Astrocyte (in vitro differentiated cells and primary cell): ENCODE data around the gene CRB2. TPM values are rescaled to one million over a fixed set of nuclear protein-coding genes. Genes with fewer than 3 reads are reported as not detected.
A peak's percentile ranks its signal among the peaks of the same experiment; 100 is the strongest.

Experiments used
- DNase-seq: peaks from one replicate; pipeline ENCODE4 v3.0.0-alpha.2; 2010; ENCODE audit warnings: low read depth
- FAIRE-seq: peaks from 2 replicates; lab custom pipeline; 2011; peaks lifted over from hg19 to GRCh38; lab: Jason Lieb, UNC
- H2AFZ ChIP-seq: 2 replicates; pipeline ENCODE4 v1.6.0; 2012; ENCODE audit warnings: low read depth, low read length, inconsistent platforms
- H3K27ac ChIP-seq: 2 replicates; pipeline ENCODE4 v1.5.1; 2011; ENCODE audit warnings: low read depth, low read length, inconsistent platforms
- H3K27me3 ChIP-seq: 2 replicates; pipeline ENCODE4 v1.6.0; 2011; ENCODE audit warnings: low read length, inconsistent platforms; ENCODE audit not compliant: insufficient read depth
- H3K36me3 ChIP-seq: 2 replicates; pipeline ENCODE4 v1.5.1; 2011; ENCODE audit warnings: low read length, inconsistent platforms; ENCODE audit not compliant: insufficient read depth
- H3K4me1 ChIP-seq: 2 replicates; pipeline ENCODE4 v1.5.1; 2011; ENCODE audit warnings: low read length, inconsistent platforms; ENCODE audit not compliant: insufficient read depth
- H3K4me2 ChIP-seq: 2 replicates; pipeline ENCODE4 v1.6.0; 2012; ENCODE audit warnings: low read length, inconsistent platforms
- H3K4me3 ChIP-seq: 2 replicates; pipeline ENCODE4 v1.5.1; 2011; ENCODE audit warnings: low read depth, mild to moderate bottlenecking, low read length, inconsistent platforms; ENCODE audit not compliant: insufficient read depth
- H3K79me2 ChIP-seq: 2 replicates; pipeline ENCODE4 v1.6.0; 2012; ENCODE audit warnings: mild to moderate bottlenecking, low read length, inconsistent platforms; ENCODE audit not compliant: insufficient read depth
- H3K9ac ChIP-seq: 2 replicates; pipeline ENCODE4 v1.6.0; 2012; ENCODE audit warnings: mild to moderate bottlenecking, low read length, inconsistent platforms
- H3K9me3 ChIP-seq: 2 replicates; pipeline ENCODE4 v1.5.1; 2012; ENCODE audit warnings: low read depth, mild to moderate bottlenecking, low read length, inconsistent platforms; ENCODE audit not compliant: insufficient read depth
- H4K20me1 ChIP-seq: 2 replicates; pipeline ENCODE4 v1.6.0; 2012; ENCODE audit warnings: low read length, inconsistent platforms; ENCODE audit not compliant: insufficient read depth
- H3K27ac Mint-ChIP-seq: one replicate; pipeline ENCODE4 v1.8.0; 2021; ENCODE audit warnings: mild to moderate bottlenecking, mixed read lengths; ENCODE audit not compliant: unreplicated experiment
- H3K27me3 Mint-ChIP-seq: one replicate; pipeline ENCODE4 v1.8.0; 2021; ENCODE audit warnings: low read depth, mixed read lengths; ENCODE audit not compliant: unreplicated experiment
- H3K36me3 Mint-ChIP-seq: one replicate; pipeline ENCODE4 v1.8.0; 2021; ENCODE audit warnings: low read depth, mixed read lengths; ENCODE audit not compliant: unreplicated experiment
- H3K4me1 Mint-ChIP-seq: one replicate; pipeline ENCODE4 v1.8.0; 2021; ENCODE audit warnings: low read depth, mixed read lengths; ENCODE audit not compliant: unreplicated experiment
- H3K4me3 Mint-ChIP-seq: one replicate; pipeline ENCODE4 v1.8.0; 2021; ENCODE audit warnings: mild to moderate bottlenecking, moderate library complexity, mixed read lengths; ENCODE audit not compliant: unreplicated experiment
- H3K9me3 Mint-ChIP-seq: one replicate; pipeline ENCODE4 v1.8.0; 2021; ENCODE audit warnings: mild to moderate bottlenecking, mixed read lengths; ENCODE audit not compliant: unreplicated experiment
- EZH2 ChIP-seq: IDR thresholded peaks from 2 replicates; pipeline ENCODE4 v1.6.1; 2012; ENCODE audit warnings: mild to moderate bottlenecking, low read length, inconsistent platforms; ENCODE audit not compliant: insufficient read depth
- total RNA-seq: library from RNA; stranded (reverse); gene quantifications from 2 replicates; pipeline ENCODE4 v1.2.1, GENCODE V29; 2021
- TF ChIP-seq, protein P1 (sequence below): IDR thresholded peaks from 2 replicates; pipeline ENCODE4 v1.5.1; 2011; ENCODE audit warnings: low read depth, mild to moderate bottlenecking, inconsistent platforms, low read length, moderate library complexity; ENCODE audit not compliant: insufficient read depth

The CRB2 gene
- total RNA-seq, 1 donor from 2014 or later, result 2.4 TPM

GRCh38 chr9:123359106-123359505 lies 3.1 kb downstream of the CRB2 start:
- Histone ChIP-seq H3K9ac (no peak overlapping the region), H3K9me3 (no peaks in the 10 kb centered on the region), H3K27ac (no peak overlapping the region), H4K20me1 (no peaks in the 10 kb centered on the region), H3K36me3 (no peaks in the 10 kb centered on the region), H2AFZ (no peak overlapping the region), H3K27me3 (peaks cover 6% of the 10 kb centered on the region), H3K4me2 (no peak overlapping the region), H3K79me2 (no peaks in the 10 kb centered on the region), H3K4me3 (no peak overlapping the region), H3K4me1 (peaks cover 8% of the 10 kb centered on the region)
- no peak for TF ChIP-seq EZH2
- TF ChIP-seq, protein P1, sequence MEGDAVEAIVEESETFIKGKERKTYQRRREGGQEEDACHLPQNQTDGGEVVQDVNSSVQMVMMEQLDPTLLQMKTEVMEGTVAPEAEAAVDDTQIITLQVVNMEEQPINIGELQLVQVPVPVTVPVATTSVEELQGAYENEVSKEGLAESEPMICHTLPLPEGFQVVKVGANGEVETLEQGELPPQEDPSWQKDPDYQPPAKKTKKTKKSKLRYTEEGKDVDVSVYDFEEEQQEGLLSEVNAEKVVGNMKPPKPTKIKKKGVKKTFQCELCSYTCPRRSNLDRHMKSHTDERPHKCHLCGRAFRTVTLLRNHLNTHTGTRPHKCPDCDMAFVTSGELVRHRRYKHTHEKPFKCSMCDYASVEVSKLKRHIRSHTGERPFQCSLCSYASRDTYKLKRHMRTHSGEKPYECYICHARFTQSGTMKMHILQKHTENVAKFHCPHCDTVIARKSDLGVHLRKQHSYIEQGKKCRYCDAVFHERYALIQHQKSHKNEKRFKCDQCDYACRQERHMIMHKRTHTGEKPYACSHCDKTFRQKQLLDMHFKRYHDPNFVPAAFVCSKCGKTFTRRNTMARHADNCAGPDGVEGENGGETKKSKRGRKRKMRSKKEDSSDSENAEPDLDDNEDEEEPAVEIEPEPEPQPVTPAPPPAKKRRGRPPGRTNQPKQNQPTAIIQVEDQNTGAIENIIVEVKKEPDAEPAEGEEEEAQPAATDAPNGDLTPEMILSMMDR, result no peak
- peaks cover 41% of the 10 kb centered on the region for H3K4me1 Mint-ChIP-seq
- H3K27ac Mint-ChIP-seq, result no peak overlapping the region
- no peak for FAIRE-seq
- no peak for DNase-seq
- H3K9me3 Mint-ChIP-seq, result no peaks in the 10 kb centered on the region
- H3K27me3 Mint-ChIP-seq, result peaks cover 11% of the 10 kb centered on the region
- H3K4me3 Mint-ChIP-seq, result no peak overlapping the region
- no peaks in the 10 kb centered on the region for H3K36me3 Mint-ChIP-seq

DNA sequence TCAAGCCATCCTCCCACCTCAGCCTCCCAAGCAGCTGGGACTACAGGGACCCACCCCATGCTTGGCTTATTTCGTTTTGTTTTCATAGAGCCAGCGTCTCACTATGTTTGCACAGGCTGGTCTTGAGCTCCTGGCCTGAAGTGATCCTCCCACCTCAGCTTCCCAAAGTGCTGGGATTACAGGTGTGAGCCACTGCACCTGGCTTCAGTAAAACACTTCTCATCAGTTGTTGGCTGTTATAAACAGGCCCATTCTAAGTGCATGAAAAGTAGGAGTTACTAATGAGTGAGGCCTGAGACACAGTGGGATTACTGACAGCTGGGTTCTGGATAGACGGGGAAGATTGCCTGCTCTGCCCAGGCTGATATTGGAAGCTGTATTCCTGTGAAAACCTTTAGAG lies 3.5 kb downstream of the CRB2 start:
- no peak overlapping the region for H3K4me3 Mint-ChIP-seq
- H3K27ac Mint-ChIP-seq, result peak overlapping the region; percentile 16
- Histone ChIP-seq H3K27ac (no peak overlapping the region), H3K79me2 (no peaks in the 10 kb centered on the region), H3K4me3 (no peak overlapping the region), H3K27me3 (peaks cover 6% of the 10 kb centered on the region), H3K9me3 (no peaks in the 10 kb centered on the region), H2AFZ (no peak overlapping the region), H3K4me1 (peaks cover 13% of the 10 kb centered on the region), H3K4me2 (no peak overlapping the region), H4K20me1 (no peaks in the 10 kb centered on the region), H3K36me3 (no peaks in the 10 kb centered on the region), H3K9ac (no peak overlapping the region)
- H3K36me3 Mint-ChIP-seq, result no peaks in the 10 kb centered on the region
- peaks cover 45% of the 10 kb centered on the region for H3K4me1 Mint-ChIP-seq
- no peak for FAIRE-seq
- no peaks in the 10 kb centered on the region for H3K9me3 Mint-ChIP-seq
- DNase-seq, result no peak
- TF ChIP-seq EZH2, result no peak
- TF ChIP-seq, protein P1, result no peak
- peaks cover 7% of the 10 kb centered on the region for H3K27me3 Mint-ChIP-seq

DNA sequence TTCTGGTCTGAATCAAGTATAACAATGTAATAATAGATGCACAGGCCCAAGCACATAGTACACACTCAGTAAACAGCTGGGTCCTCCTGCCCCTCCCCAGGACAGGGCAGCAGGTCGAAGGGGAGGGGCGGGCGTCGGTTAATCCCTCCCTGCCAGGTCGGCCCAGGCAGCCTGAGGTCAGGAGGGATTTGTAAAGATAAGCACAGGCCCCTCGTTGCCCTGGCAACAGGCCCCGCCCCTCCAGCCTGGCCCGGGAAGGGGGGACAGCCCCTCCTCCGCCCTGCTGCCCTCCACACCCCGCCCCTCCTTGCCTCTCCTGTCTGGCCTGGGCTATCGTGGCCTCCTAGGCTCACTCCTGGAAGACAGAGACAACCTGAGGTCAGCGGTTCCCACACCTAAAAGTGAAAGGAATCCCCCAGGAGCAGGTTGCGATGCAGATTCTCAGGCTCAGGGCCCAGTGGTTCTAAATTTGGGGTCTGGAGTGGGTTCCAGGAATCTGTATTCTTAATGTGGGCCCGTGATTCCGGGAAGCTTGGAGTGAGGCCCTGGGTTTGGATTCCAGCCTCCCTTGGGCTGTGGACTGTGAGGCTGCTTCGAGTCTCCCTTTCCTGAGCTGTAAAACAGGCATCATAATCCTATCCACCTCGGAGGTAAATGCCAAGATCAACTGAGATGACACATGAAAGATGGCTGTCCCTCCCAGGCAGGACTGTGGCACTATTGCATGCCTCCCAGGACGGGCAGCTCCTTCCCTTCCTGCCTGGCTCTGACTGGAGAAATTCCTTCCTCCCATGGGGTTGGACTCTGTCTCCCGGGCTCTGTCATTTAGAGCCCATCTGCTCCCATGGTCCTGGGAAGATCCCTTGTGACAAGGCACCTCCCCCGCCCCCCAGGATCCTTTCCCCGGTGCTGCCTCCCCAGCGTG lies 4.4 kb downstream of the CRB2 start:
- Histone ChIP-seq H3K36me3 (no peaks in the 10 kb centered on the region), H2AFZ (peak overlapping the region; percentile 47), H3K27ac (no peak overlapping the region), H3K4me1 (peaks cover 17% of the 10 kb centered on the region), H3K9me3 (no peaks in the 10 kb centered on the region), H3K79me2 (no peaks in the 10 kb centered on the region), H3K4me2 (peak overlapping the region; percentile 12), H3K9ac (no peak overlapping the region), H3K27me3 (peaks cover 6% of the 10 kb centered on the region), H4K20me1 (no peaks in the 10 kb centered on the region), H3K4me3 (no peak overlapping the region)
- DNase-seq (no peak), FAIRE-seq (no peak)
- Mint-ChIP-seq H3K4me3 (no peak overlapping the region), H3K9me3 (no peaks in the 10 kb centered on the region), H3K27me3 (peaks cover 3% of the 10 kb centered on the region), H3K27ac (peak overlapping the region; percentile 69), H3K4me1 (peaks cover 47% of the 10 kb centered on the region), H3K36me3 (no peaks in the 10 kb centered on the region)
- TF ChIP-seq EZH2, result no peak
- TF ChIP-seq, protein P1, result no peak
